K562 (cell line): ENCODE results near the gene ZBTB42. TPM values are rescaled to one million over a fixed set of nuclear protein-coding genes. Genes with fewer than 3 reads are reported as not detected.

ENCODE experiments used
- CREM ChIP-seq: IDR thresholded peaks from 2 replicates; pipeline ENCODE4 v1.6.1; 2014; ENCODE audit warnings: antibody characterized with exemption, low read depth
- E2F8 ChIP-seq: fragments of 450-650 bp; IDR thresholded peaks from 2 replicates; pipeline ENCODE4 v1.7.1; 2018; ENCODE audit warnings: mild to moderate bottlenecking, low read depth; ENCODE audit not compliant: partially characterized antibody
- FOS ChIP-seq: IDR thresholded peaks from 3 replicates; pipeline ENCODE4 v1.6.1; 2011; ENCODE audit not compliant: insufficient read length; ENCODE audit errors: extremely low read depth
- KDM5B ChIP-seq: fragments of 200-600 bp; sonication (generic); IDR thresholded peaks from 2 replicates; pipeline ENCODE4 v1.6.1; 2012; ENCODE audit warnings: low read depth, mild to moderate bottlenecking, moderate library complexity, low read length, control low read depth, inconsistent platforms; ENCODE audit not compliant: insufficient replicate concordance
- PHF8 ChIP-seq: fragments of 200-600 bp; sonication (generic); IDR thresholded peaks from 2 replicates; pipeline ENCODE4 v1.6.1; 2012; ENCODE audit warnings: mixed run types, mild to moderate bottlenecking, inconsistent platforms, low read length, moderate library complexity, borderline replicate concordance
- POLR2B ChIP-seq: fragments of 450-650 bp; IDR thresholded peaks from 2 replicates; pipeline ENCODE4 v1.6.1; 2018; ENCODE audit warnings: low read depth; ENCODE audit not compliant: partially characterized antibody
- RFX5 ChIP-seq: IDR thresholded peaks from 2 replicates; pipeline ENCODE4 v1.6.1; 2011; ENCODE audit warnings: low read depth, mild to moderate bottlenecking, improper control_type of control experiment, low read length
- SP1 ChIP-seq: sonication (generic); formaldehyde crosslinking; IDR thresholded peaks from 2 replicates; pipeline ENCODE4 v1.8.1; 2022; ENCODE audit warnings: mild to moderate bottlenecking, missing genetic modification reagents
- STAT5B ChIP-seq: fragments of 250-450 bp; sonication (Bioruptor Pico); IDR thresholded peaks from 2 replicates; pipeline ENCODE4 v1.8.0; 2021; ENCODE audit warnings: mild to moderate bottlenecking, inconsistent platforms
- TAF1 ChIP-seq: IDR thresholded peaks from 2 replicates; pipeline ENCODE4 v1.6.1; 2011; ENCODE audit warnings: mild to moderate bottlenecking, low read length, moderate library complexity; ENCODE audit not compliant: insufficient read depth, control insufficient read depth, severe bottlenecking; ENCODE audit errors: extremely low read depth
- TFAP4 ChIP-seq: sonication (generic); formaldehyde crosslinking; IDR thresholded peaks from 2 replicates; pipeline ENCODE4 v1.8.0; 2022; ENCODE audit warnings: missing genetic modification reagents, mild to moderate bottlenecking, moderate library complexity, borderline replicate concordance
- ZNF217 ChIP-seq: sonication (generic); formaldehyde crosslinking; IDR thresholded peaks from 2 replicates; pipeline ENCODE4 v1.8.0; 2022; ENCODE audit warnings: mild to moderate bottlenecking, missing genetic modification reagents
- ZNF551 ChIP-seq: fragments of 250-450 bp; sonication (Bioruptor Pico); IDR thresholded peaks from 2 replicates; pipeline ENCODE4 v1.5.0; 2021; ENCODE audit warnings: mild to moderate bottlenecking, moderate library complexity
- polyA plus RNA-seq, 8 experiments: library from polyadenylated mRNA; depleted of rRNA in 4 of 8; stranded (reverse) in 5 of 8; unstranded in 3 of 8; fragments of >200 nt; fragmentation: Nextera tagmentation in 2 of 8; fragmentation: Illumina TruSeq in 1 of 8; extraction: Ambion mirVana in 2 of 8; extraction: Trizol in 1 of 8; gene quantifications; 2 replicates each; pipeline versions ENCODE4 v1.2.1 to v1.2.3, GENCODE V29; 2011 to 2014; ENCODE audit warnings: inconsistent platforms in 1 of 8, missing spikeins in 1 of 8
- total RNA-seq, 7 experiments: library from RNA; depleted of rRNA in 6 of 7; stranded (reverse); fragments of >200 nt in 6 of 7; fragmentation: Illumina TruSeq in 2 of 7; extraction: Trizol in 2 of 7; gene quantifications; 2 replicates each; pipeline versions ENCODE4 v1.2.1 to v1.2.3, GENCODE V29; 2011 to 2021; ENCODE audit warnings: low replicate concordance in 1 of 7
- TF ChIP-seq, protein P1 (sequence below): fragments of 150-350 bp; IDR thresholded peaks from 2 replicates; pipeline ENCODE4 v1.6.1; 2014; ENCODE audit warnings: low read depth, mild to moderate bottlenecking, low read length, borderline replicate concordance
- TF ChIP-seq, protein P2 (sequence below), 2 experiments: fragments of 450-650 bp; IDR thresholded peaks; 2 replicates each; pipeline ENCODE4 v1.6.1; 2016
- TF ChIP-seq, protein P3 (sequence below): sonication (generic); formaldehyde crosslinking; IDR thresholded peaks from 2 replicates; pipeline ENCODE4 v1.8.1; 2022; ENCODE audit warnings: missing genetic modification reagents

Gene ZBTB42
- total and polyA plus RNA-seq, 9 of the 15 experiments (the other 6 are each of a cell fraction or from before 2014, with no cell fraction given), result 0.03 to 8.5 (median 2.4) TPM

- TF ChIP-seq E2F8 (peak; percentile 93), ZNF217 (CRISPR knock-in tag) (no peak), TAF1 (peak; percentile 34), SP1 (peak; percentile 89), POLR2B (peak; percentile 66), TFAP4 (CRISPR knock-in tag) (peak; percentile 68; the same call in 1 of the 2 replicates), PHF8 (peak; percentile 90; the same call in 1 of the 2 replicates), FOS (peak; percentile 80), RFX5 (peak; percentile 60; the same call in 1 of the 2 replicates), CREM (peak; percentile 98), ZNF551 (CRISPR knock-in tag) (no peak), KDM5B (peak; percentile 64), STAT5B (no peak)
- TF ChIP-seq, protein P1, sequence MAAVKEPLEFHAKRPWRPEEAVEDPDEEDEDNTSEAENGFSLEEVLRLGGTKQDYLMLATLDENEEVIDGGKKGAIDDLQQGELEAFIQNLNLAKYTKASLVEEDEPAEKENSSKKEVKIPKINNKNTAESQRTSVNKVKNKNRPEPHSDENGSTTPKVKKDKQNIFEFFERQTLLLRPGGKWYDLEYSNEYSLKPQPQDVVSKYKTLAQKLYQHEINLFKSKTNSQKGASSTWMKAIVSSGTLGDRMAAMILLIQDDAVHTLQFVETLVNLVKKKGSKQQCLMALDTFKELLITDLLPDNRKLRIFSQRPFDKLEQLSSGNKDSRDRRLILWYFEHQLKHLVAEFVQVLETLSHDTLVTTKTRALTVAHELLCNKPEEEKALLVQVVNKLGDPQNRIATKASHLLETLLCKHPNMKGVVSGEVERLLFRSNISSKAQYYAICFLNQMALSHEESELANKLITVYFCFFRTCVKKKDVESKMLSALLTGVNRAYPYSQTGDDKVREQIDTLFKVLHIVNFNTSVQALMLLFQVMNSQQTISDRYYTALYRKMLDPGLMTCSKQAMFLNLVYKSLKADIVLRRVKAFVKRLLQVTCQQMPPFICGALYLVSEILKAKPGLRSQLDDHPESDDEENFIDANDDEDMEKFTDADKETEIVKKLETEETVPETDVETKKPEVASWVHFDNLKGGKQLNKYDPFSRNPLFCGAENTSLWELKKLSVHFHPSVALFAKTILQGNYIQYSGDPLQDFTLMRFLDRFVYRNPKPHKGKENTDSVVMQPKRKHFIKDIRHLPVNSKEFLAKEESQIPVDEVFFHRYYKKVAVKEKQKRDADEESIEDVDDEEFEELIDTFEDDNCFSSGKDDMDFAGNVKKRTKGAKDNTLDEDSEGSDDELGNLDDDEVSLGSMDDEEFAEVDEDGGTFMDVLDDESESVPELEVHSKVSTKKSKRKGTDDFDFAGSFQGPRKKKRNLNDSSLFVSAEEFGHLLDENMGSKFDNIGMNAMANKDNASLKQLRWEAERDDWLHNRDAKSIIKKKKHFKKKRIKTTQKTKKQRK, result peak; percentile 72; the same call in 1 of the 2 replicates
- TF ChIP-seq, protein P2, sequence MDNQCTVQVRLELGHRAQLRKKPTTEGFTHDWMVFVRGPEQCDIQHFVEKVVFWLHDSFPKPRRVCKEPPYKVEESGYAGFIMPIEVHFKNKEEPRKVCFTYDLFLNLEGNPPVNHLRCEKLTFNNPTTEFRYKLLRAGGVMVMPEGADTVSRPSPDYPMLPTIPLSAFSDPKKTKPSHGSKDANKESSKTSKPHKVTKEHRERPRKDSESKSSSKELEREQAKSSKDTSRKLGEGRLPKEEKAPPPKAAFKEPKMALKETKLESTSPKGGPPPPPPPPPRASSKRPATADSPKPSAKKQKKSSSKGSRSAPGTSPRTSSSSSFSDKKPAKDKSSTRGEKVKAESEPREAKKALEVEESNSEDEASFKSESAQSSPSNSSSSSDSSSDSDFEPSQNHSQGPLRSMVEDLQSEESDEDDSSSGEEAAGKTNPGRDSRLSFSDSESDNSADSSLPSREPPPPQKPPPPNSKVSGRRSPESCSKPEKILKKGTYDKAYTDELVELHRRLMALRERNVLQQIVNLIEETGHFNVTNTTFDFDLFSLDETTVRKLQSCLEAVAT (IDR thresholded peaks at IDR 0.05), result peak in 1 of 2 experiments; percentile 87; a peak in 2 of 4 replicates
- TF ChIP-seq, protein P3, sequence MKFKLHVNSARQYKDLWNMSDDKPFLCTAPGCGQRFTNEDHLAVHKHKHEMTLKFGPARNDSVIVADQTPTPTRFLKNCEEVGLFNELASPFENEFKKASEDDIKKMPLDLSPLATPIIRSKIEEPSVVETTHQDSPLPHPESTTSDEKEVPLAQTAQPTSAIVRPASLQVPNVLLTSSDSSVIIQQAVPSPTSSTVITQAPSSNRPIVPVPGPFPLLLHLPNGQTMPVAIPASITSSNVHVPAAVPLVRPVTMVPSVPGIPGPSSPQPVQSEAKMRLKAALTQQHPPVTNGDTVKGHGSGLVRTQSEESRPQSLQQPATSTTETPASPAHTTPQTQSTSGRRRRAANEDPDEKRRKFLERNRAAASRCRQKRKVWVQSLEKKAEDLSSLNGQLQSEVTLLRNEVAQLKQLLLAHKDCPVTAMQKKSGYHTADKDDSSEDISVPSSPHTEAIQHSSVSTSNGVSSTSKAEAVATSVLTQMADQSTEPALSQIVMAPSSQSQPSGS (CRISPR knock-in tag), result no peak
Measured at GRCh38 chr14:104752735-104753527, 48.0 kb upstream of the ZBTB42 start, which contains the start of gene SIVA1 (continued).
